Panc1 (cell line): ENCODE measurements around the gene SAP30BP. TPM values are rescaled to one million over a fixed set of nuclear protein-coding genes. Genes with fewer than 3 reads are reported as not detected.

Experiments used
- ATAC-seq: fragments of 200-7000 bp; cut with Tn5 transposase; 2 replicates; pipeline ENCODE4 v1.9.1; 2020; ENCODE audit warnings: mild to moderate bottlenecking, moderate library complexity
- BruUV-seq: library from RNA; stranded (reverse); fragments of 400-500 nt; replicated peaks from 2 replicates; lab custom pipeline; 2021; lab: Mats Ljungman, UMichigan
- CTCF ChIA-PET: fragments of 300-600 bp; sonication (Branson Sonifier 250); formaldehyde crosslinking; loops from one replicate; lab custom pipeline; 2022; ENCODE audit warnings: antibody characterized with exemption; lab: Charles Lee
- POLR2A ChIA-PET: fragments of 300-600 bp; sonication (Branson Sonifier 250); formaldehyde crosslinking; loops from one replicate; lab custom pipeline; 2022; ENCODE audit warnings: antibody characterized with exemption; lab: Charles Lee
- DNase-seq: peaks from one replicate; pipeline ENCODE4 v3.0.0-alpha.2; 2010; ENCODE audit warnings: low read depth, low spot score
- H3K27ac ChIP-seq: 2 replicates; pipeline ENCODE4 v1.5.1; 2011; ENCODE audit warnings: mild to moderate bottlenecking, low read length, inconsistent platforms
- H3K27me3 ChIP-seq: fragments of 200-500 bp; sonication (Bioruptor generic); 2 replicates; pipeline ENCODE4 v1.6.0; 2014; ENCODE audit warnings: low read length, inconsistent platforms; ENCODE audit not compliant: control insufficient read depth, insufficient read depth
- H3K36me3 ChIP-seq: fragments of 200-500 bp; sonication (Bioruptor generic); 2 replicates; pipeline ENCODE4 v1.5.1; 2014; ENCODE audit warnings: inconsistent platforms, mild to moderate bottlenecking, low read length, moderate library complexity; ENCODE audit not compliant: control insufficient read depth, insufficient read depth
- H3K4me1 ChIP-seq: 2 replicates; pipeline ENCODE4 v1.5.1; 2011; ENCODE audit warnings: inconsistent platforms, mild to moderate bottlenecking, low read length, moderate library complexity; ENCODE audit not compliant: control insufficient read depth, insufficient read depth
- H3K4me3 ChIP-seq, 2 experiments: 2 replicates each; pipeline ENCODE4 v1.5.1; 2011 to 2012; ENCODE audit warnings: low read depth in 2 of 2, low read length in 2 of 2, mild to moderate bottlenecking in 2 of 2, inconsistent platforms in 1 of 2, moderate library complexity in 1 of 2
- H3K9me3 ChIP-seq: fragments of 200-500 bp; sonication (Bioruptor generic); 2 replicates; pipeline ENCODE4 v1.5.1; 2014; ENCODE audit warnings: low read depth, mild to moderate bottlenecking, inconsistent platforms, low read length, moderate library complexity; ENCODE audit not compliant: control insufficient read depth, insufficient read depth
- CTCF ChIP-seq: fragments of 450-650 bp; IDR thresholded peaks from 2 replicates; pipeline ENCODE4 v1.5.1; 2017; ENCODE audit warnings: mild to moderate bottlenecking
- POLR2AphosphoS5 ChIP-seq: IDR thresholded peaks from 2 replicates; pipeline ENCODE4 v1.6.1; 2012; ENCODE audit warnings: mild to moderate bottlenecking, low read depth, low read length, moderate library complexity
- REST ChIP-seq, 2 experiments: IDR thresholded peaks; 2 replicates each; pipeline ENCODE4 v1.6.1; 2011 to 2012; ENCODE audit warnings: low read depth in 2 of 2, control low read depth in 1 of 2, low read length in 1 of 2, mild to moderate bottlenecking in 1 of 2, moderate library complexity in 1 of 2; ENCODE audit not compliant: insufficient read depth in 1 of 2
- SIN3A ChIP-seq: IDR thresholded peaks from 2 replicates; pipeline ENCODE4 v1.6.1; 2012; ENCODE audit warnings: low read depth, mild to moderate bottlenecking, low read length, moderate library complexity, borderline replicate concordance; ENCODE audit not compliant: insufficient read depth
- TCF7L2 ChIP-seq: IDR thresholded peaks from 2 replicates; pipeline ENCODE4 v1.6.1; 2011; ENCODE audit warnings: mild to moderate bottlenecking, low read depth, low read length, inconsistent platforms
- in situ Hi-C: cut with HindIII; loops from 2 replicates; pipeline ENCODE4 v1.10.0; 2016; ENCODE audit warnings: low sequenced_read_pairs, low pct_unique_long_range_greater_than_20kb
- intact Hi-C: fragments of 100-400 bp; cut with micrococcal nuclease; formaldehyde crosslinking; loops from one replicate; pipeline ENCODE4 v1.10.0; 2022; ENCODE audit not compliant: unreplicated experiment
- total RNA-seq: library from RNA; stranded (reverse); gene quantifications from one replicate; pipeline ENCODE4 v1.2.1, GENCODE V29; 2021; ENCODE audit not compliant: unreplicated experiment

SAP30BP gene
- total RNA-seq, 1 experiment from 2014 or later, result 138 TPM

- Histone ChIP-seq H3K36me3 (peaks cover 2% of the 10 kb centered on the region), H3K4me3 (no peak overlapping the region), H3K9me3 (no peaks in the 10 kb centered on the region), H3K27ac (no peak overlapping the region), H3K27me3 (no peaks in the 10 kb centered on the region), H3K4me1 (peaks cover 15% of the 10 kb centered on the region)
- DNase-seq (no peak), ATAC-seq (no peak)
- TF ChIP-seq POLR2AphosphoS5 (no peak), REST (IDR thresholded peaks at IDR 0.05; ENCODE audit: insufficient read depth in 1 of 2, low read depth in 2 of 2, low read length in 1 of 2) (no peak), SIN3A (no peak), TCF7L2 (no peak), CTCF (no peak)
- intact Hi-C loops, result no loop called here
- CTCF ChIA-PET, result interaction anchor here (0.5 to 0.6 kb wide), 3 partner anchors 52 to 250 kb away, joined by 4 to 5 read pairs (median 4); no protein-coding TSS in a partner anchor
- POLR2A ChIA-PET, result interaction anchor here (0.5 kb wide), 1 partner anchor 13 kb away, joined by 17 read pairs; no protein-coding TSS in a partner anchor
- BruUV-seq, result no TSS peak
- in situ Hi-C loops, result no loop called here
These were observed 5.6 kb upstream of the SAP30BP start for GRCh38 chr17:75661531-75661930.

GRCh38 chr17:75662511-75662910, 4.6 kb upstream of the SAP30BP start:
- Histone ChIP-seq H3K4me3 (no peak overlapping the region), H3K27ac (no peak overlapping the region), H3K4me1 (peaks cover 15% of the 10 kb centered on the region), H3K27me3 (no peaks in the 10 kb centered on the region), H3K9me3 (no peaks in the 10 kb centered on the region), H3K36me3 (peaks cover 5% of the 10 kb centered on the region)
- no TSS peak for BruUV-seq
- POLR2A ChIA-PET, result interaction anchor here (0.6 kb wide), 1 partner anchor 10 kb away, joined by 3 read pairs; no protein-coding TSS in a partner anchor
- no peak for TF ChIP-seq POLR2AphosphoS5
- TF ChIP-seq CTCF, result no peak
- no peak for TF ChIP-seq REST (IDR thresholded peaks at IDR 0.05; ENCODE audit: insufficient read depth in 1 of 2, low read depth in 2 of 2, low read length in 1 of 2)
- TF ChIP-seq TCF7L2, result no peak
- no peak for TF ChIP-seq SIN3A
- intact Hi-C loops, result no loop called here
- DNase-seq (no peak), ATAC-seq (no peak)
- CTCF ChIA-PET, result interaction anchor here (0.6 to 1.1 kb wide), 2 partner anchors 28 to 85 kb away, joined by 3 to 5 read pairs; no protein-coding TSS in a partner anchor
- in situ Hi-C loops, result no loop called here
